Neural cell (in vitro differentiated cells): ENCODE results near the gene DRAP1. TPM values are rescaled to one million over a fixed set of nuclear protein-coding genes. Genes with fewer than 3 reads are reported as not detected.

Source experiments
- H2AFZ ChIP-seq: fragments of 200-600, 300-800 bp; sonication (generic), shearing (Covaris generic); 2 replicates; pipeline ENCODE4 v1.6.0; 2014; ENCODE audit warnings: low read depth, mild to moderate bottlenecking, antibody characterized with exemption, low read length, moderate library complexity
- H3F3A ChIP-seq: fragments of 200-600 bp; shearing (Covaris generic); 2 replicates; pipeline ENCODE4 v1.6.1; 2016; ENCODE audit warnings: mild to moderate bottlenecking, moderate library complexity, mixed read lengths, antibody characterized with exemption, low read length; ENCODE audit not compliant: insufficient read depth, poor library complexity, severe bottlenecking
- H3K27ac ChIP-seq: fragments of 200-600, 300-800 bp; sonication (generic), shearing (Covaris generic); 2 replicates; pipeline ENCODE4 v1.5.1; 2014; ENCODE audit warnings: mild to moderate bottlenecking, low read length, moderate library complexity
- H3K27me3 ChIP-seq: fragments of 300-800, 200-600 bp; sonication (generic), shearing (Covaris generic); 2 replicates; pipeline ENCODE4 v1.6.0; 2014; ENCODE audit warnings: mild to moderate bottlenecking, low read depth, low read length, moderate library complexity; ENCODE audit not compliant: insufficient read depth
- H3K36me3 ChIP-seq: fragments of 300-800, 200-600 bp; sonication (generic), shearing (Covaris generic); 2 replicates; pipeline ENCODE4 v1.5.1; 2014; ENCODE audit warnings: mild to moderate bottlenecking, antibody characterized with exemption, low read length, moderate library complexity; ENCODE audit not compliant: insufficient read depth
- H3K4me2 ChIP-seq: fragments of 300-800, 200-600 bp; sonication (generic), shearing (Covaris generic); 2 replicates; pipeline ENCODE4 v1.6.0; 2014; ENCODE audit warnings: mild to moderate bottlenecking, low read length
- H3K4me3 ChIP-seq: fragments of 300-800, 200-600 bp; sonication (generic), shearing (Covaris generic); 2 replicates; pipeline ENCODE4 v1.5.1; 2014; ENCODE audit warnings: mild to moderate bottlenecking, low read length, moderate library complexity
- H3K79me2 ChIP-seq: fragments of 200-600 bp; shearing (Covaris generic); replicated peaks from 2 replicates; pipeline ENCODE4 v1.6.0; 2014; ENCODE audit warnings: mild to moderate bottlenecking, low read length, moderate library complexity; ENCODE audit not compliant: insufficient read depth
- H3K9ac ChIP-seq: fragments of 300-800, 200-600 bp; sonication (generic), shearing (Covaris generic); 2 replicates; pipeline ENCODE4 v1.6.1; 2016; ENCODE audit warnings: mild to moderate bottlenecking, low read length, mixed read lengths
- H3K9me2 ChIP-seq: fragments of 200-600 bp; shearing (Covaris generic); 2 replicates; pipeline ENCODE4 v1.6.1; 2016; ENCODE audit warnings: mild to moderate bottlenecking, low read length, mixed read lengths; ENCODE audit not compliant: insufficient read depth
- H3K9me3 ChIP-seq: fragments of 200-600, 300-800 bp; sonication (generic), shearing (Covaris generic); 2 replicates; pipeline ENCODE4 v1.6.1; 2016; ENCODE audit warnings: mild to moderate bottlenecking, mixed run types, low read length, moderate library complexity, mixed read lengths
- H4K20me1 ChIP-seq: fragments of 200-600 bp; shearing (Covaris generic); 2 replicates; pipeline ENCODE4 v1.6.1; 2016; ENCODE audit warnings: mild to moderate bottlenecking, mixed run types; ENCODE audit not compliant: insufficient read depth
- CTCF ChIP-seq: fragments of 450-650 bp; IDR thresholded peaks from 2 replicates; pipeline ENCODE4 v1.5.1; 2014; ENCODE audit warnings: antibody characterized with exemption, mild to moderate bottlenecking, moderate library complexity; ENCODE audit not compliant: poor library complexity, severe bottlenecking
- EP300 ChIP-seq: fragments of 450-650 bp; conservative IDR thresholded peaks from 2 replicates; pipeline ENCODE4 v1.6.1; 2014; ENCODE audit warnings: antibody characterized with exemption, mild to moderate bottlenecking, moderate library complexity; ENCODE audit not compliant: poor library complexity, severe bottlenecking
- EZH2 ChIP-seq: fragments of 200-600, 300-800 bp; shearing (Covaris generic), sonication (generic); IDR thresholded peaks from 2 replicates; pipeline ENCODE4 v1.6.1; 2014; ENCODE audit warnings: antibody characterized with exemption, low read length, borderline replicate concordance, mild to moderate bottlenecking; ENCODE audit not compliant: insufficient read depth, poor library complexity, severe bottlenecking
- MXI1 ChIP-seq: fragments of 450-650 bp; conservative IDR thresholded peaks from 2 replicates; pipeline ENCODE4 v1.6.1; 2014; ENCODE audit warnings: antibody characterized with exemption, mild to moderate bottlenecking; ENCODE audit not compliant: poor library complexity, severe bottlenecking
- POLR2AphosphoS5 ChIP-seq: IDR thresholded peaks from 2 replicates; pipeline ENCODE4 v1.6.1; 2012
- RAD21 ChIP-seq: fragments of 450-650 bp; conservative IDR thresholded peaks from 2 replicates; pipeline ENCODE4 v1.6.1; 2014; ENCODE audit warnings: antibody characterized with exemption, mild to moderate bottlenecking, moderate library complexity
- REST ChIP-seq: IDR thresholded peaks from 2 replicates; pipeline ENCODE4 v1.6.1; 2012; ENCODE audit warnings: borderline replicate concordance
- SMC3 ChIP-seq: fragments of 450-650 bp; conservative IDR thresholded peaks from 2 replicates; pipeline ENCODE4 v1.6.1; 2014; ENCODE audit warnings: antibody characterized with exemption, mild to moderate bottlenecking, moderate library complexity; ENCODE audit not compliant: poor library complexity
- TAF1 ChIP-seq: IDR thresholded peaks from 2 replicates; pipeline ENCODE4 v1.6.1; 2012; ENCODE audit warnings: low read depth
- polyA plus RNA-seq: library from polyadenylated mRNA; depleted of rRNA; stranded (reverse); fragments of >200 nt; gene quantifications from 2 replicates; pipeline ENCODE4 v1.2.3, GENCODE V29; 2014

The DRAP1 gene
- polyA plus RNA-seq, 1 donor from 2014 or later = 242 TPM

DNA sequence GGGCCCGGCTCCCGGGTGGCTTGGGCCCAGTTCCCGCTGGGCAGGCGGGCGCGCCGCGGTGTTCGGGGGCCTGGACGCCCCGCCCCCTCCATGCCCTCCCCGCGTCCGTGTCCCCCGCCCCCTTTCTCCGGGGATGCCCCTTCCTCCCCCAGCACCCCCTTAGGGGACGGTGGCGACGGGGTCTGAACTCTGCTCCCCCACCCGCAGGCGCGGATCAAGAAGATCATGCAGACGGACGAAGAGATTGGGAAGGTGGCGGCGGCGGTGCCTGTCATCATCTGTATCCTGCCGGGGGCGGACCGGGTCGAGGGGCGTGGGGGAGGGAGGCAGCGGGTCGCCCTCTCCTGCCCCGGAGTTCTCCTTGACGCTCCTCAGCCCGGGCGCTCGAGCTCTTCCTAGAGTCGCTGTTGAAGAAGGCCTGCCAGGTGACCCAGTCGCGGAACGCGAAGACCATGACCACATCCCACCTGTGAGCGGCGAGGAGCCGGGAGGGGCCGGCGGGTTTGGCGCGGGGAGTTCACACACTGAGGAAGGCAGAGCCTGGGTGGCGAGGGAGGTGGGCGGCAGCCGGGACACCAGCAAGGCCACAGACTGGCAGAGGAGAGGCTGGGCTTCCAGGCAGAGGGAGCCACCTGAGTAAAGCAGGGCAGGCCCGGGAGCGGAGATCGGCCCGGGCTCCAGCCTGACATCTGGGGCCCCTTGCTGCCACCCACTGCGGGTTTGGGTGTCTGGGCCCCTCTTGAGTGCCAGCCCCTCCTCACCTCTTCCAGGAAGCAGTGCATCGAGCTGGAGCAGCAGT is 546 bp downstream of the DRAP1 start:
- Histone ChIP-seq H3K36me3 (no peaks in the 10 kb centered on the region), H3K9me2 (no peaks in the 10 kb centered on the region), H3K27ac (peak overlapping the region; percentile 71), H3K4me3 (peak overlapping the region; percentile 96), H3K27me3 (no peaks in the 10 kb centered on the region), H2AFZ (peak overlapping the region; percentile 56), H3K4me2 (peak overlapping the region; percentile 92), H3K79me2 (peaks cover 20% of the 10 kb centered on the region), H4K20me1 (no peaks in the 10 kb centered on the region), H3K9me3 (no peaks in the 10 kb centered on the region), H3F3A (no peaks in the 10 kb centered on the region), H3K9ac (peak overlapping the region; percentile 86)
- TF ChIP-seq EP300 (no peak), TAF1 (no peak), EZH2 (no peak), RAD21 (no peak), MXI1 (no peak), SMC3 (no peak), CTCF (no peak), POLR2AphosphoS5 (no peak), REST (no peak)

DNA sequence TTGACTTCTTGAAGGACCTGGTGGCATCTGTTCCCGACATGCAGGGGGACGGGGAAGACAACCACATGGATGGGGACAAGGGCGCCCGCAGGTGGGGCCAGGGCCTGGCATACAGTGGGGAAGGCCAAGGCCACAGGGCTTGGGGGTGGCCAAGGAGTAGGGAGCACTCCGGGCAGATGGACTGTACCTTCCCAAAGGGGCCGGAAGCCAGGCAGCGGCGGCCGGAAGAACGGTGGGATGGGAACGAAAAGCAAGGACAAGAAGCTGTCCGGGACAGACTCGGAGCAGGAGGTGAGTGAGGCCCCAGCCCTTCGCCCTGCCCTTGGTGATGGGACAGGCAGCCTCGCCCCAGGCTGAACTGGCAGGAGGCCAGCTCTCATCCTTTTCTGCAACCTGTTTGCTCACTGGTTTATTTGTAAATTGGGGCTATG is 1.2 kb downstream of the DRAP1 start:
- Histone ChIP-seq H3K79me2 (peaks cover 20% of the 10 kb centered on the region), H3K4me2 (peak overlapping the region; percentile 92), H3K9ac (peak overlapping the region; percentile 86), H2AFZ (no peak overlapping the region), H3K9me3 (no peaks in the 10 kb centered on the region), H3K4me3 (peak overlapping the region; percentile 96), H3F3A (no peaks in the 10 kb centered on the region), H3K27me3 (no peaks in the 10 kb centered on the region), H4K20me1 (no peaks in the 10 kb centered on the region), H3K36me3 (no peaks in the 10 kb centered on the region), H3K27ac (peak overlapping the region; percentile 71), H3K9me2 (no peaks in the 10 kb centered on the region)
- TF ChIP-seq MXI1 (no peak), SMC3 (no peak), REST (no peak), EP300 (no peak)
